Measurements from ENCODE around the gene CNIH2.

DNA sequence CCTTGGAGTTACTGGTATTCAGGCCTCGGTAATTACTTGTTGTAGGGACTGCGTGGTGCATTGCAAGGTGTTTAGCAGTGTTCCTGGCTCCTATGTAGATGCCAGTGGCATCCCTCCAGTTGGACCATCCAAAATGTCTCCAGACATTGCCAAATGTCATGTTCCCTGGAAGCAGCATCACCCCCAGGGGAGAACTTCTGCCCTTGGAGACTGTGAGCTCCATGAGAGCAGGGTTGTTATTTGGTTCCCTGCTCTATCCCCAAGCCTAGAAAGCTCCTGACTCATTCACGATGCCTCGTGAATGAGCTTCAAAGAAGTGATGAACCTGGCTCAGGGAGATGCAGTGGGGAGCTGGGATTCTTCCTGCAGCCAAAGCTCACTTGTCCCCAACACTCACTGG lies 43.6 kb downstream of the CNIH2 start:
- TF ChIP-seq CTCF (IDR thresholded peaks at IDR 0.05; ENCODE audit: low read length) (no peak), EZH2 (optimal IDR thresholded peaks at IDR 0.05; ENCODE audit: low read depth, low read length) (no peak)

Measured in MM.1S (cell line).